Measurements from ENCODE around the gene CCNL1. TPM values are rescaled to one million over a fixed set of nuclear protein-coding genes. Genes with fewer than 3 reads are reported as not detected.
A peak's percentile ranks its signal among the peaks of the same experiment; 100 is the strongest.

CCNL1 gene
- total and polyA plus RNA-seq, 2 donors (not counting 3 experiments of a cell fraction or from before 2014, with no cell fraction given), result 119 to 137 TPM

DNA sequence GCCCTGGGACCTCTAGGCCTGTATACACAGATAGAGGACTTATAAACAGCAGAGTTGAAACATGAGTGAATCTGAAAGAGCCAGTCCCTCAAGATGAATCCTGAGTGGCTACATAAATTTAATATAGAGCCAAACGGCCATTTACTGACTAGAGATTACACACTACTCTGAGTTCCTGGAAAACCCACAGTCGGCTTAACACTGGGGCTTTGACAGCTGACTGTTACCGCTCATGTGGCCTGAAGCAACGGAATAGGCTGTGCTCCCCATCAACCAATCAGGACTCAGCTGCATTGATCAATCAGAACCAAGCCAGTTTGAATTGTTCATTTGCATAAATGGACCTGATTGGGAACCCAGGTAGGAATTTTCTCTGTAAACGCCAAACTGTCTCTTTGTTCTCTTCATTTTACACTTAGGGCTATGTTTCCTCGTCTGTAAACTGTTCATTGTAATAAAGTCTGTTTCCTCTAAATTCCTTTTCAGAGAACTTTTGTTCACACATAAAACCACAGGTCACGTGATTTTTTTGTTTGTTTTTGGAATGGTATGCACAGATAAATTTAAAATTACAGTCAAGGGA is 40.5 kb downstream of the CCNL1 start:
- DNase-seq (ENCODE audit: low read depth, low spot score) (no peak), FAIRE-seq (peak; percentile 21)
- ChIA-PET CTCF (no interaction called here), POLR2A (no interaction called here)
- BruUV-seq (replicated peaks), result no TSS peak
- Histone ChIP-seq H3K4me1 (ENCODE audit: control insufficient read depth, extremely low read depth, insufficient read depth, low read length) (peaks cover 17% of the 10 kb centered on the region), H3K79me2 (ENCODE audit: control insufficient read depth, insufficient read depth, low read length) (no peaks in the 10 kb centered on the region), H3K4me2 (ENCODE audit: insufficient read depth, low read length) (no peak overlapping the region), H3K9me1 (replicated peaks; ENCODE audit: control insufficient read depth, extremely low read depth, insufficient read depth, low read length) (no peaks in the 10 kb centered on the region), H3K27ac (ENCODE audit: insufficient read depth, low read depth, low read length) (no peak overlapping the region), H2AFZ (ENCODE audit: low read depth, low read length) (no peak overlapping the region), H3K9ac (replicated peaks; ENCODE audit: extremely low read depth, insufficient read depth, low read length) (no peak overlapping the region), H3K36me3 (ENCODE audit: control insufficient read depth in 2 of 2, extremely low read depth in 1 of 2, insufficient read depth in 2 of 2, low read length in 2 of 2) (no peaks in the 10 kb centered on the region), H3K27me3 (ENCODE audit: control insufficient read depth in 2 of 2, insufficient read depth in 2 of 2, low read length in 2 of 2) (no peaks in the 10 kb centered on the region), H3K4me3 (replicated peaks in 1 of 3; ENCODE audit: insufficient read depth in 1 of 3, low read depth in 1 of 3, low read length in 3 of 3) (no peak overlapping the region), H4K20me1 (replicated peaks; ENCODE audit: control insufficient read depth, extremely low read depth, insufficient read depth, low read length) (no peaks in the 10 kb centered on the region), H3K9me3 (replicated peaks; ENCODE audit: control insufficient read depth, insufficient read depth, low read length) (no peaks in the 10 kb centered on the region)
- dilution Hi-C loops (cut with MboI; ENCODE audit: extremely low pct_ligation_motif_present, low sequenced_read_pairs) (no loop called here), intact Hi-C loops (cut with micrococcal nuclease) (no loop called here)
- TF ChIP-seq GATA2 (IDR thresholded peaks at IDR 0.05; ENCODE audit: insufficient read depth, insufficient read length, low read depth, low read length), result no peak
- TF ChIP-seq, protein P1, sequence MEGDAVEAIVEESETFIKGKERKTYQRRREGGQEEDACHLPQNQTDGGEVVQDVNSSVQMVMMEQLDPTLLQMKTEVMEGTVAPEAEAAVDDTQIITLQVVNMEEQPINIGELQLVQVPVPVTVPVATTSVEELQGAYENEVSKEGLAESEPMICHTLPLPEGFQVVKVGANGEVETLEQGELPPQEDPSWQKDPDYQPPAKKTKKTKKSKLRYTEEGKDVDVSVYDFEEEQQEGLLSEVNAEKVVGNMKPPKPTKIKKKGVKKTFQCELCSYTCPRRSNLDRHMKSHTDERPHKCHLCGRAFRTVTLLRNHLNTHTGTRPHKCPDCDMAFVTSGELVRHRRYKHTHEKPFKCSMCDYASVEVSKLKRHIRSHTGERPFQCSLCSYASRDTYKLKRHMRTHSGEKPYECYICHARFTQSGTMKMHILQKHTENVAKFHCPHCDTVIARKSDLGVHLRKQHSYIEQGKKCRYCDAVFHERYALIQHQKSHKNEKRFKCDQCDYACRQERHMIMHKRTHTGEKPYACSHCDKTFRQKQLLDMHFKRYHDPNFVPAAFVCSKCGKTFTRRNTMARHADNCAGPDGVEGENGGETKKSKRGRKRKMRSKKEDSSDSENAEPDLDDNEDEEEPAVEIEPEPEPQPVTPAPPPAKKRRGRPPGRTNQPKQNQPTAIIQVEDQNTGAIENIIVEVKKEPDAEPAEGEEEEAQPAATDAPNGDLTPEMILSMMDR (IDR thresholded peaks at IDR 0.05; ENCODE audit: extremely low read depth in 1 of 2, insufficient read depth in 1 of 2, low read depth in 1 of 2, low read length in 2 of 2), result no peak
- no peak for TF ChIP-seq MAX (IDR thresholded peaks at IDR 0.05; ENCODE audit: insufficient read depth, insufficient read length)
- TF ChIP-seq POLR2A (IDR thresholded peaks at IDR 0.05; ENCODE audit: low read depth, low read length), result no peak

All from endothelial cell of umbilical vein (primary cell).